Stimulated activated CD4-positive, alpha-beta T cell treated with anti-CD3 and anti-CD28 coated beads, Interleukin-1b, Interleukin-23, amount 100 ng/mL, for 4 hours (primary cell): Measurements from ENCODE around the gene PREP.

Experiments used
- DNase-seq, 2 donors: peaks; one replicate each; pipeline ENCODE4 v3.0.0-alpha.2; 2020; ENCODE audit warnings: low read depth in 2 of 2

PREP gene

GRCh38 chr6:105397987-105398386 is 4.9 kb downstream of the PREP start:
- no peak for DNase-seq

- DNase-seq = no peak
Measured at GRCh38 chr6:105391705-105392104, 11.2 kb downstream of the PREP start.

DNA sequence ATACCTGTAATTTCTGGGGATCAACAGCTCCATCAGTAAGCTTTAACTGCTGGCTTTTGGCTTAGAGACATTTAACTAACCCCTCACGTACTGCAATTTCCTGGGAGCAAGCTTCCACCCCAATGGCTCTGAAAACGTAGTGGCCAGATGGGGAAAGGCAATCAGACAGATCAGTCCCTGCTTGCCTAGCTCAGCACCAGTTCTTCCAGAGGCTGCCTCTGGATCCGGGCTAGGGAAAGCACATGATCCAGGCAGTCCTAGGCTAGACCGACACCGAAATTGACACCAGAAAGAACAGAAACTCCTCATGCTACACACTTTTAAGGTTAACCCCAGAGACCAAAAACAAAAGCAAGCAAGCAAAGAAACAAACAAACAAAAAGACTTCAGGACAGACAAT is 13.3 kb downstream of the PREP start:
- no peak for DNase-seq

- DNase-seq = no peak
Measured at GRCh38 chr6:105388392-105388791, 14.5 kb downstream of the PREP start.

DNA sequence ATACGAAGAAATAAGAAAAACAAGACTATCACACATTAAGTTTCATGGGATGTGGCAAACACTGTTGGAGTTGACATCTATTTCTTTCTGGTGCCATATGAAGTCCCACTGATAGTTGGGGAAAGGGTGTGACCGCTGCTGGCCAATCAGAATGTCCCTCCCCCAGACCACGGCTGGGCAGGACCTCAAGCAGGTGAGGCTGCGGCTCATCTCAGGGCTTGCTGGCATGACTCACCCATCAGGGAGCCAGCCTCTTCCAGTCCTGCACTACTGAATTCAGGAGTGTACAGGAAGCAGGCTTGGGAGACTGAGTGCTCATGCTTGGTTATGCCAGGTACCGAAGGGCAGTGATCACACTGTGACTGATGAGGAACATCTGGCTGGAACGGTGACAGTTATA is 18.9 kb downstream of the PREP start:
- no peak for DNase-seq

GRCh38 chr6:105382958-105383357 is 19.9 kb downstream of the PREP start:
- no peak for DNase-seq

GRCh38 chr6:105382496-105382895 is 20.4 kb downstream of the PREP start:
- no peak for DNase-seq

DNA sequence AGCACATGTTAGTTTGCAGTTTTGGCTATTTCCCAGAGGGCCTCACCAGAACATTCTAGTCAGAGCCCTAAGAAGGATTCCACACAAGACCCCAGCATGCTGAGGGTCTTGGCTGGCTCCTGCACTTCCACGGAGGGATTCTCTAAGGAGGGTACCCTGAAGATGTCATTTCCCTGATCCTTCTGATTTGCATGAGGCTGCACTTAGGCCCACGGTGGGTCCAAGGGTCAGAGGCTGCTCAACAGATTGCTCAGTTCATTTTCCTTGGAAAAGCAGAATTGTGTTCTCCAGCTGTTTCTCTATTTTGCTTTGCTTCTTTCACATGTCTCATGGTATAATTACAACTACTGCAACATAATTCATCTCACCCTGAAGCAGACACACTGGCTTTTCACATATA is 22.2 kb downstream of the PREP start:
- no peak for DNase-seq

- no peak for DNase-seq
Measured at GRCh38 chr6:105375797-105376196, 27.1 kb downstream of the PREP start.

GRCh38 chr6:105374010-105374420 is 28.9 kb downstream of the PREP start:
- DNase-seq = no peak

DNA sequence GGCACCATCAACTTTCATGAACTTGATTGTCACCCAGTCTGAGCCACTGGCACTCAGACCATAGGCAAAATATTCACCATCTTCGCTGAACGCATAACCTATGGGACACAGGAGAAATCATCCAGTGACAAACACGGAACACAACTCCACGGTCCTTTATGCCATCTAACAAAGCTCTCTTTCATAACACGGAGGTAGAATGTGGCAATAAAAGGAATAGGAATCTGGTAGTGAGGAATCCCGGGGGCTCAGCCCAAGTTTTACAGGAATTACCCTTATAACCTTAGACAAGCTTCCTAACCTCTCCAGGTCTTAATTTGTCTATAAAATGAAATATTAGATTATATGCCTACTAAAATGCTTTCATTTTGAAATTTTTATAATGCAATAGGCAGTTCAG is 29.4 kb downstream of the PREP start:
- DNase-seq = no peak

- DNase-seq = no peak
Measured at GRCh38 chr6:105372849-105373182, 30.1 kb downstream of the PREP start.

DNA sequence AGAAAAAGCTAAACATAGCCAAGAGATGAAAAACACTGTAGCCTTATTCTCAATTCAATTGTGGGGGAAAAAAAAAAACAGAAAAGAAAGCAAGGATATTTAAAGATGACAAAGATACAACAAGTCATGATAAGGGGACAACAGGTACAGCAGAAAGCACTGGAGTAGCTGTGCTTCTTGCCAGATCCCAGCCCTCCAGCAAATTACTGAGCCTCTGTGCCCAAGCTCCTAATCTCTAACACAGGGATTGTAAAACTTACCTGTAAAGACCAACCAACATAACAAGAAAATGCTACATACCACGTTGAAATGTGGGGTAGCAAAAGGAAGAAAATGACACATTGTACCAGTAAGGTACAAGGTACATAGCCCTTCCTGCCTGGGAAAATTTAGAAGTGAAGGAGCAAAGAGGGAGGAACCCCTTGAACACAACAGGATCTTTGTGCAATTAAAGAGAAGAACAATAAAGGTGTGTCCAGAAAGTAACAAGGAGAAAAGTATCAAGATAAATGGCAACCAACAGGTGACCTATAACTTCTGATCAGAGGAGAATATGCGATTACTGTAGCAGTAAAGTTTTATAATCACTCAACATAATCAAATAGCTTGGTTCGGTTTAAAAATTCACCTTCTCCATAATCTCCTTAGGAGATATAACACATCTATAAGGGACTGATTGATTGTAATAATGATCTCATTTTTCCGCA is 30.6 kb downstream of the PREP start:
- no peak for DNase-seq

DNA sequence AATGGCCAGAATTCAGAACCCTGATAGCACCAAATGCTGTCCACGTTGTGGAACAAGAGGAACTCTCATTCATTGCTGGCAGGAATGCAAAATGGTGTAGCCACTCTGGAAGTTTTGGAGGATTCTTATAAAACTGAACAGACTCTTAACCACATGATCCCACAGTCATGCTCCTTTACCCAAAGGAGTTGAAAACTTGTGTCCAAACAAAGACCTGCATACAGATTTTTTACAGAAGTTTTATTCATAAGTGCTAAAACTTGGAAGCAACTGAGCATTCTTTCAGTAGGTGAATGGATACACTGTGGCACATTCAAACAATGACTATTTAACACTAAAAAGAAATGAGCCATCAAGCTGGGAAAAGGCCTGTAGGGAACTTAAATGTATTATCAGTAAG is 32.5 kb downstream of the PREP start:
- DNase-seq = no peak

DNA sequence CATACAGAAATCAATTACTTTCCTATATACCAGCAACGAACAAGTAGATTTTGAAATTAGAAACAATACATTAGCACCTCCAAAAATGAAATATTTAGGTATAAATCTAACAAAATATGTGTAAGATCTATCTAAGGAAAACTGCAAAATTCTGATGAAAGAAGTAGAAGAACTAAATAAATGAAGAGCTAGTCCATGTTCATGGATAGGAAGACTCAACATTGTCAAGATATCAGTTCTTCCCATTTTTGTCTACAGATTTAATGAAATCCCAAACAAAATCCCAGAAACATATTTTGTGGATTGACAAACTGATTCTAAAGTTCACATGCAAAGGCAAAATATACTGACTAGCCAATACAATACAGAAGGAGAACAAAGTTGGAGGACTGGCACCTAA is 33.7 kb downstream of the PREP start:
- DNase-seq = no peak

DNA sequence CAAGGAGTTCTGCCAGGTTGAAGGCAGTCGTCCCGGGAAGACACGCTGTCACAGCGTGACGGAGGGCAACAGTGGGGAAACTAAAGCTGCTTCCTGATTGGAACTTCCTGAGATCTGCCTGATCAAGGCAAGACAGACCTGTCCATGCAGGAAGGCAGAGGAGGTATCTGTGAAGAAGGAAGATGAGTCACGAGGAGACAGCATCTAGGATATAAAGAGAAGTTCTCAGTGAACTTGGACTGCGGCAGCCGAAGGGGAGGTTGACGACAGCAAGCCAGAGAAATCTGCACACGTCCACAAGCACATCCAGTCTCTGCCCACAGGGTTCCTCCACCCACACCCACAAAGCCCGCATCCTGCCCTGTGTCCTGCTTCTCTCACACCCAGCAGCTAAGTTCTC is 38.6 kb downstream of the PREP start:
- no peak for DNase-seq

GRCh38 chr6:105363100-105363754 is 39.7 kb downstream of the PREP start:
- DNase-seq = no peak

- DNase-seq = no peak
Measured at GRCh38 chr6:105359419-105360370, 43.2 kb downstream of the PREP start.

DNA sequence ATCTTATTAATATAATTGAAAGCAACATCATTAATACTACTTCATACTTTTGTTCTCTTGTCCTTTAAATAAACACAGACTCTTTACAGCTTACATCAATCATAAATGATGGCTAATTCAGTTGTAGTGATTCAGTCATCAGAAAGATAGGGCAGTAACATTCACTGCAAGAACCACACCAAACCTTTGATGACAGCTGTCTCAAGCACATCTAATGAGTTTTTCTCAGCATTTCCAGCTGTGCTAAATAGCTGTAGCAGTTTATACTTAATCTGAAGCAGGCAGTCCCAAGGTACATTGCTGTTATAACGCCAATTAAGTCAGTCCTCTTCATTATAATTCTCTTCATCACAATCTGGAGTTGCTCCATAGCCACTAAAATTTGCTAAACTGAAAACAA is 45.7 kb downstream of the PREP start:
- no peak for DNase-seq

DNA sequence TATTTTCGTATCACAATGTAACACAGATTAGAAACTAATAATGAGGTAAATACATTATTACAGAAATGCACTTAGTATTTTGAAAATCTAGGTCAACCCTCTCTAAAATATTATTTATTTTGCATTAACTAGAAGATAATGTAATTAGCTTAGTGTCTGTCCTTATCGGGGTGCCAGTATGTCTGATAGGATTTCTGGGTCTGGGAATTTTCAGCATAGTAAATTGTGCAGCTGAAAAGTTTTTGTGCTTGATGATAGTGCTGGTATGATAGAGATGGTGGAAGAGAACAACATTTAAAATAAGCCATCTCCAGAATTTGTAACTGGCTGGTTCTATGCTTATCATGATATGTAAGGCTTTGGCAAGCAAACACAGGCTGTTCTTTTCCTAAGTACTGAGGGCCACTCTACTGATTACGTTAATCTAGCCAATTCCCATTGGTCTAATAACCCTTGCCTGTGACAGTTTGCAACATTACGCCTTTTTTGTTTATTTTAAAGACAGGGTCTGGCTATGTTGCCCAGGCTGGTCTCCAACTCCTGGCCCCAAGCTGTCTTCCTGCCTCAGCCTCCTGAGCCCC is 50.8 kb downstream of the PREP start:
- no peak for DNase-seq

GRCh38 chr6:105348897-105349296 is 54.0 kb downstream of the PREP start:
- DNase-seq = no peak

- DNase-seq = no peak
Measured at GRCh38 chr6:105346052-105346451, 56.8 kb downstream of the PREP start.
